Measurements from ENCODE around the gene GHRHR. TPM values are rescaled to one million over a fixed set of nuclear protein-coding genes. Genes with fewer than 3 reads are reported as not detected.

Gene GHRHR
- total and polyA plus RNA-seq, 9 of the 15 experiments (the other 6 are each of a cell fraction or from before 2014, with no cell fraction given) = not detected

GRCh38 chr7:30990673-30991170 lies 27.0 kb downstream of the GHRHR start (continued):
- TF ChIP-seq, protein P1, sequence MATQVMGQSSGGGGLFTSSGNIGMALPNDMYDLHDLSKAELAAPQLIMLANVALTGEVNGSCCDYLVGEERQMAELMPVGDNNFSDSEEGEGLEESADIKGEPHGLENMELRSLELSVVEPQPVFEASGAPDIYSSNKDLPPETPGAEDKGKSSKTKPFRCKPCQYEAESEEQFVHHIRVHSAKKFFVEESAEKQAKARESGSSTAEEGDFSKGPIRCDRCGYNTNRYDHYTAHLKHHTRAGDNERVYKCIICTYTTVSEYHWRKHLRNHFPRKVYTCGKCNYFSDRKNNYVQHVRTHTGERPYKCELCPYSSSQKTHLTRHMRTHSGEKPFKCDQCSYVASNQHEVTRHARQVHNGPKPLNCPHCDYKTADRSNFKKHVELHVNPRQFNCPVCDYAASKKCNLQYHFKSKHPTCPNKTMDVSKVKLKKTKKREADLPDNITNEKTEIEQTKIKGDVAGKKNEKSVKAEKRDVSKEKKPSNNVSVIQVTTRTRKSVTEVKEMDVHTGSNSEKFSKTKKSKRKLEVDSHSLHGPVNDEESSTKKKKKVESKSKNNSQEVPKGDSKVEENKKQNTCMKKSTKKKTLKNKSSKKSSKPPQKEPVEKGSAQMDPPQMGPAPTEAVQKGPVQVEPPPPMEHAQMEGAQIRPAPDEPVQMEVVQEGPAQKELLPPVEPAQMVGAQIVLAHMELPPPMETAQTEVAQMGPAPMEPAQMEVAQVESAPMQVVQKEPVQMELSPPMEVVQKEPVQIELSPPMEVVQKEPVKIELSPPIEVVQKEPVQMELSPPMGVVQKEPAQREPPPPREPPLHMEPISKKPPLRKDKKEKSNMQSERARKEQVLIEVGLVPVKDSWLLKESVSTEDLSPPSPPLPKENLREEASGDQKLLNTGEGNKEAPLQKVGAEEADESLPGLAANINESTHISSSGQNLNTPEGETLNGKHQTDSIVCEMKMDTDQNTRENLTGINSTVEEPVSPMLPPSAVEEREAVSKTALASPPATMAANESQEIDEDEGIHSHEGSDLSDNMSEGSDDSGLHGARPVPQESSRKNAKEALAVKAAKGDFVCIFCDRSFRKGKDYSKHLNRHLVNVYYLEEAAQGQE (IDR thresholded peaks at IDR 0.05; ENCODE audit: borderline replicate concordance) = no peak
- TF ChIP-seq, protein P1 (CRISPR knock-in tag; IDR thresholded peaks at IDR 0.05; ENCODE audit: low read depth) = no peak
- TF ChIP-seq ZFP30 (CRISPR knock-in tag; IDR thresholded peaks at IDR 0.05; ENCODE audit: borderline replicate concordance) (no peak), NFXL1 (CRISPR knock-in tag; IDR thresholded peaks at IDR 0.05) (no peak)
- TF ChIP-seq, protein P2, sequence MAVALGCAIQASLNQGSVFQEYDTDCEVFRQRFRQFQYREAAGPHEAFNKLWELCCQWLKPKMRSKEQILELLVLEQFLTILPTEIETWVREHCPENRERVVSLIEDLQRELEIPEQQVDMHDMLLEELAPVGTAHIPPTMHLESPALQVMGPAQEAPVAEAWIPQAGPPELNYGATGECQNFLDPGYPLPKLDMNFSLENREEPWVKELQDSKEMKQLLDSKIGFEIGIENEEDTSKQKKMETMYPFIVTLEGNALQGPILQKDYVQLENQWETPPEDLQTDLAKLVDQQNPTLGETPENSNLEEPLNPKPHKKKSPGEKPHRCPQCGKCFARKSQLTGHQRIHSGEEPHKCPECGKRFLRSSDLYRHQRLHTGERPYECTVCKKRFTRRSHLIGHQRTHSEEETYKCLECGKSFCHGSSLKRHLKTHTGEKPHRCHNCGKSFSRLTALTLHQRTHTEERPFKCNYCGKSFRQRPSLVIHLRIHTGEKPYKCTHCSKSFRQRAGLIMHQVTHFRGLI (CRISPR knock-in tag; IDR thresholded peaks at IDR 0.05) = no peak

All from K562 (cell line).